Measurements from ENCODE around the gene CD248.
"Not testable (repeated sequence)": the region's sequence is repeated elsewhere in the genome, so short reads cannot be mapped to it uniquely, and the experiment has no call there.

The CD248 gene

DNA sequence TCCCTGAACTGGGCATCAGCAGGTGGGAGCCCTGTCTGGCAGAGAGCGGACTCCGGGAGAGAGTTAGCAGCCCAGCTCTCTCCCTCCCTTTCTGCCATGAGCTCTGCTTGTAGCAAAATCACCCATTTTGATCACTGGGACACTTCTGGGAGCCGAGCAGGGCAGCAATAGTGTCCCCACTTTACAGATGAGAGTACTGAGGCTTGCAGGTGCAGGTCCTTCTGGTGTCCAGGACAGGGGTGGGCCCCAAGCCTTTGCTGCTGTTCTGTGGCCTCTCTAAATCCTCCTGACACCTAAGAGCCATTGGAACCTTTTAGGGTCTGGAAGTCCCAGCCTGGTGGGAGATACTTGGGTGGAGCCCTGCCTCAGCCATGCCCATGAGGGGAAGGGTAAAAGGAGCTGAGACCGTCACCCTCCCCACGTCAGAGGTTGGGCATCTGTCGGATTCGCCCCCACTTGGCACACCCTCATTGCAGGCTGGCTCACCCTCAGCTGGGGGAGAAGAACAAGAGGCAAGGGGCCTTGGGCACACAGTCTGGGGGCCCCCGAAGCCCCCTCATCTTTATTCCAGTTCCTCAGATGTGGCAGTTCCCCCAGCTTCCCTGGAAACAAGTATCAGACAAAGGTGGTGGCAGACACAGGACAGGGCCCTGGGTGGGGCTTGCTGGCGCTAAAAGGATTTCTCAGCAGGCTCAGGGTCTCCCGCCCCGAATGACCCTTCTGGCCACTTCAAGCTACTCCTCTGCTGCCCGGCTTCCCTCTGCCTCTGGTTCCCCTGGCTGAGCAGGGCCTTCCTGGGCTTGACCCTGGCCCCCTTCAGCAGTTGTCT, 14.9 kb upstream of the CD248 start:
- DNase-seq (ENCODE audit: low read depth) = no peak
- H3K4me3 ChIP-seq (ENCODE audit: low read depth, low read length) = no peak overlapping the region

DNA sequence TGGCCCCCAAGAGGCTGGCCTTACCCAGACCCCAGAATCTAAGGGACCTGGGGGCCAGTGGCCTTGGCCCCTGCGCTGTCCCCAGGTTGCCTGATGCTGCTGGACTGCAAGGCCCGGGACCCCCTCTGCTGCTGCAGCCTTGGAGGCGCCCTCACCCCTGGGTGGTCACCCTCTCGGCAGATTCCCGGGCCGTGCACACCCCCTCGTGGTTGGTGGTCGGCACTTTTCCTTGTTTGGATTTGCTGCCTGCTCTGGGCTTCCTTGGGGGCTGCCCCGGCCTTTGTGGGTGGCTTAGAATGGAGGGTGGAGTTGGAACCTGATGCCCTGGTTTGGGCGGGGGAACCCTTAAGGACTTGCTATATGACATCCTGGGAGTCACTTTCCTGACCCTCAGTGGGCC, 14.1 kb upstream of the CD248 start:
- no peak for DNase-seq (ENCODE audit: low read depth)
- H3K4me3 ChIP-seq (ENCODE audit: low read depth, low read length) = no peak overlapping the region

DNA sequence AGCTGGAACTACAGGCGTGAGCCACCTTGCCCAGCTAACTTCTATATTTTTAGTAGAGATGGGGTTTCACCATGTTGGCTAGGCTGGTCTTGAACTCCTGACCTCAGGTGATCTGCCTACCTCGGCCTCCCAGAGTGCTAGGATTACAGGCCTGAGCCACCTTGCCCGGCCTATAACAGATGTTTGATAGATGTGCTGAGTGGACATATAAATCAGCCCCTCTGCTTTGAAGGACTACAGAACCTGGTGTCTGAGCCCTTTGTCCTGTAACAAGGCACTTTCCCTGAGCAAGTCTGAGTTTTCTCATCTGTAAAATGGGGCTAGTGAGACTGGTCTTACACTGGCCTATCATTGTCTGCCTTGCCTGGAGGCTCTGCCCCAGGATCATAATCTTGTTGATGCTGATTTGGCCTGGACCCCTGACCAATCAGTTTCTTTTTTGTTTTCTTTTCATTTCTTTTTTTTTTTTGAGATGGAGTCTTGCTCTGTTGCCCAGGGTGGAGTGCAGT, 12.4 kb upstream of the CD248 start:
- no peak for DNase-seq (ENCODE audit: low read depth)
- H3K4me3 ChIP-seq (ENCODE audit: low read depth, low read length) = no peak overlapping the region

DNA sequence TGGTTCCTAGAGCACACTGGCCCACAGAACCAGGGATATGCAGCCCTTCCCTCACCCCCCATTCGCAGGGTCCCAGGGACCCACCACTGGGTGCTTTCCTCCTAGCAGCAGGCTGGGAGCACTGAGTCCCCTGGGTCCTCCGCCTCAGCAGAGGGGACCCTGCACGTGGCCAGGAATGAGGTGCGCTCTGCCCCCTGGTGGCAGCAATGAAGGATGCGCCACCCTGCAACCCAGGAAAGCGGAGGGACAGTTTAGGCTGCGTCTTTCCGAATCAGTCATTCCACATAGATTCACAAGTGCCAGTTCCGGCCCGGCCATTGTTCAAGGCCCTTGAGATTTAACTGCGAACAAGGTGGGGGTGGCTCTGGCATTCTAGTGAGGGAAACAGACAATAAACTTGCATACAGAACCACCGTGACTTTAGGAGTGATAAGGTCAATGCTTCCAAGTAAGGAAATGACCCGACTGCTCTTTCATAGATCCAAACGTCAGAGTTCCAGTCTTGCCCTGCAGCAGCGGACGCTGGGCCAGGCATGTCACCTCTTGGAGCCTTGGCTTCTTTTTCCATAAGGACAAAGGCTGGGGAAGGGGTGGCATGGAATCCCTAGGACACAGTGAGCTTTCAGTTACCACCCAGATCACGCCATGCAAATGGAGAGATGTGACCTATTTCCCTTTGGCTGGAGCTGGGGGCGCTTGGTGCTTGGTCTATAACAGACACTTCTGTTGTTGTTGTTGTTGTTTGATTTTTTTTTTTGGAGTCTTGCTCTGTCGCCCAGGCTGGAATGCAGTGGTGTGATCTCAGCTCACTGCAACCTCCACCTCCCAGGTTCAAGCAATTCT, 11.7 kb upstream of the CD248 start:
- no peak overlapping the region for H3K4me3 ChIP-seq (ENCODE audit: low read depth, low read length)
- no peak for DNase-seq (ENCODE audit: low read depth)

DNA sequence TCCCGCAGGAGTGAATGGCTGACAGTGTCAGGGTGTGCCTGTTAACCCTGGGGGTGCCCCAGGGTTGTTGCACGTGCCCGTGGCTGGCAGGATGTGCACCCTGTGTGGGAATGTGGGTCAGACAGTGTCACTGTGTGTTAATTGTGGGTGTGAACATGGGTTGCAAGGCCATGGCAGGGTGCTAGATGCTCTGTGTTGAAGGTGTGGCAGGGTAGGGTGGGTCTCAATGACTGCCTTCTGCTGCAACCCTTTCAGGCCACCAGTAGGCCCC, 11.1 kb upstream of the CD248 start:
- no peak for DNase-seq (ENCODE audit: low read depth)
- no peak overlapping the region for H3K4me3 ChIP-seq (ENCODE audit: low read depth, low read length)

DNA sequence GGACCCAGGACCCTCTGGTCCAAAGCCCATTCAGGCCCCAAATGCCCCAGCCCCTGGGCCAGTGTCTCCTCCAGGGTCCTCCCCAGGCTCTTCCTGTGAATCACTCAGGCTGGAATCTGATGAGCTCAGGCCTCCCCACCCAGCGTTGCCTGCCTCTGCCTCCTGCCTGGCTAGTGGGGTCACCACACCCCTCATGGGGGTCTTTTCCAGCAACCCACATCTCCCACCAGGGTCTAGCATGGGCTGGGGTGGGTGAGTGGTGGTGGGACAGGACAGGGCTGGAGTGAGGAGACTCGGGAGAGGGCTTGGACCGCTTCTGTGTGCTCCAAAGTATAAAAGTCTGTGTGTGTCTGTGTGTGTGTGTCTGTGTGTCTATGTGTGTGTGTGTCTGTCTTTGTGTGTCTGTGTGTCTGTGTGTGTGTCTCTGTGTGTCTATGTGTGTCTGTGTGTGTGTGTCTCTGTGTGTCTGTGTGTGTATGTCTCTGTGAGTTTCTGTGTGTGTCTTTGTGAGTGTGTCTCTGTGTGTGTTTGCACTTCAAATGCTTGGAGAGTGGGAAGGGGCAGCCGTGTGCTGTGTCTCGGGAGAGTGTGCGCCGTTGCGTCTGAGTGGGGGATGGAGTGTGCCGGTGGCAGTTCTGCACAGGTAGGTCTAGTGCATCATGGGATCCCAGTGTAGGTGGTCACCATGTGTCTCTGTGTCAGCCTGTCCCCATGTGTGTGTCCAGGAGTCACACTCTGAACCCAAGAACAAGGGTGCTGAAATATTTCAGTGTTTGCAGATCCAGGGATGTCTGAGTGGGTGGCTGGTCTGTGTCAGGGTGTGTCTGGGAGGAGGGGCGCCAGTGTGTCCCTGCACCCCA, 10.6 kb upstream of the CD248 start:
- no peak for DNase-seq (ENCODE audit: low read depth)
- H3K4me3 ChIP-seq (ENCODE audit: low read depth, low read length) = no peak overlapping the region

DNA sequence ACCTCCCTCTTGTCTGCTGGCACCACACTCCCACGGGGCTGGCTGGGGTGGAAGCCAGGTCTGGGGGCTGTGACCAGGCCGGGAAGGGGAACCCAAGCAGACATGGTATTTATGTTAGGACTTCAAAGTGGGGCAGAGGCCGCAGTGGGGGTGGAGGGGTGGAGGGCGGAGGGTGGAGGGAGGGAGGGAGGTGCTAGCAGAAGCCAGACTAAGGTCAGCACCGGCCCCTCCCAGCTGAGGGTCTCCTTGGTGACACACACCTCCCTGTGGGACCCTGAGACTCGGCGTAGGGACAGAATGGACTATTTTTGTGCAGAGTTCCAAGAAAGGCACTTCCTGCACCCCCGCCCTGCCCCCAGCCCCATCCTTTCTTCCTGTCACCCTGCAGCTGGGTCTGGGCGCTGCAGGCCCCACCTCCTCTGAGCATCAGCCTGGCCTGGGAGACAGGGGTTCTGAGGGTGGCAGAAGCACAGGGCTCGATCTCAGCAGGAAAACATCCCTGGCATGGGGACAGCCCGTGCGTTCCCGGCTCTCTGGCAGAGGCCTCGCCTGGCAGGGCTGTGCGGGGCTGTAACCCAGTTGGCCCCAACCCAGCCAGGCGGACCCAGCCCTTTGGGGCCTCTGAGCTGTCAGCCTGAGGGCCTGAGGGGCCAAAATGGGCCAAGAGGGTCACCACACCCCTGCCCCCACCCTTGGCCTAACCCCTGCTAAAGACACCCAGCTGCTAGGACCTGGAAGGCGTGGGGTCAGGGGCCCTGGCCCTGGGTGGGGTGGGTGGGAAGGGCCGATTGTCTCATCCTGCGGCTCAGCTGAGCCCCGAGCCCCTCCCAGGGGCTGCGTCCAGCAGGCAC, 9.6 kb upstream of the CD248 start:
- no peak for DNase-seq (ENCODE audit: low read depth)
- no peak overlapping the region for H3K4me3 ChIP-seq (ENCODE audit: low read depth, low read length)

DNA sequence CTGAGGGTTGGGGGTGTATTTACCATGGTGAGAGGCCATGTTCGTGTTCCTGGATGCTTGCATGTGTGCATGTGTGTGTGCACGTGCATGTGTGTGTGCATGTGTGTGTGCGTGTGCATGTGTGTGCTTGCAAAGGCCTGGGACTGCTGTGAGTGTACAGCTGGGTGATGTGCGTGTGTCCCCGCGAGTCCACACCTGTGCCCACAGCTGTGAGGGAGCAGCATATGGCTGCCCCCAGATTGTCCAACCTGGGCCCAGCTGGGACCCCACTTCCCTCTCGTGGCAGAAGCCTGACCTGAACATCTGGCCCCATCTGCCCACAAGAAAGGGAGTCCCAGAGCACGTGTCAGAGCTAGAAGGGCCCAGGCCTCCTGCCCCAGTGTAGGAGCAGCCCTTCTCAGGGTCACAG, 8.4 kb upstream of the CD248 start:
- no peak overlapping the region for H3K4me3 ChIP-seq (ENCODE audit: low read depth, low read length)
- DNase-seq (ENCODE audit: low read depth) = no peak

DNA sequence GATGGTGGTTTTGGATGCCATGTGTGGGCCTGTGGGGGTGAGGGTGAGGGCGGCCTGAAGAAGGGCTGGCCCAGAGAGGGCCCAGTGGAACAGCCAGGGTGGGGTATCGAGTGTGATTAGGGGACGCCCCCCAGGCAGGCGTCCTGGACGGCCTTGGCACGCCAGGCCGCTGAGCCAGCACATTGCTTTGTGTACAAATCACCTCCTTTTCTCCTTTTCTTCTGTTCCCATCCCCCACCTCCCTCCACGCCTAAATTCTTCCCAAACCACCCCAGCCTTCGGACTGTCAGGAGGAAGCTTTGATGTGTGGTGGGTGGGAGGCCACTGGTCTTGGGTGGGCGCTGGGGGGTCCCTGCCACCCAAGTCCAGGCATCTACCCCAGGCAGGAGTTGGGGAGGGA, 7.8 kb upstream of the CD248 start:
- no peak for DNase-seq (ENCODE audit: low read depth)
- no peak overlapping the region for H3K4me3 ChIP-seq (ENCODE audit: low read depth, low read length)

DNA sequence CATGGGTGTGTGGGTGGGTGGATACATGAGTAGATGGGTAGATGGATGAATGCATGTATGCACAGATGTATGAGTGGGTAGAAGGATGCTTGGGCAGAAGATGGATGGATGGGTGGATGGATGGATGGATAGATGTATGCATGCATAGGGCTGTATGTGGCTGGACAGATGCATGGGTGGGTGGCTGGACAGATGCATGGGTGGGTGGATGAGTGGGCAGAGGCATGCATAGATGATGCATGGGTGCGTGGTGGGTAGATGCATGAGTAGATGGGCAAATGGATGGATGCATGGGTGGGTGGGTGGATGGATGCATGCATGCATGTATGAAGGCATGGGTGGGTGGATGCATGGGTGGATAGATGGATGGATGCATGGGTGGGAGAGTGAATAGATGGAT, 6.8 kb upstream of the CD248 start:
- no peak overlapping the region for H3K4me3 ChIP-seq (ENCODE audit: low read depth, low read length)

DNA sequence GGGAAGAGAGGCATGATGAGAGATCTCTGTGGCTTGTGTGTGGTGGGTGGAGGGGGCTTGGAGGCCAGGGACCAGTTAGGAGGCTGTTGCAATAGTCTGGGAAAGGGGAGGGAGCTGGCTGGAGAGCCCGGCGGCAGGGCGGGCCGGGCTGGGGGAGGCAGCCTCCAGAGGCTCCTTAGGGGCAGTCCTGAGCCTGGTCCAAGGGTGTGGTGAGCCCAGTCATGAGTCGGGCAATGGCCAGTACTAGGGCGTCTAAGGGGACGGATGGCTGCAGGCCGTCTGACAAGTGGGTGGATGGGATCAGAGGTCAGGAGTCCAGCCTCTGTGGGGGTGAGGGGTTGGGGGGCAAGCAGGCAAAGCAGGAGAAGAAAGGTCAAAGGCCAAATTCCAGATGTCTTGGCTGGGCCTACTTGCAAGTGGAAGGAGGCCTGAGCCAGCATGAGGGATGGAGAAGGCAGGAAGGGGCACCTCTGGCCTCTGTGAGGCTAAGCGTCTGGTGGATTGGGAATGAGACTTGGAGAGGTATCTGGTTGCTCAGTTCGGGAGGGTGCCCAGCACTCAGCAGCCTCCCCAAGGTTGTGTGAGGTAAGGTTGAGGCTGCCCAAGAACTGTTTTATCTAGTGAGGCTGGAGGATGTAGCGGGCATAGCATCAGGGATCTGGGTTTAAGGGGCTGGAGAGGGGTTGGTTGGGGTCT, 6.0 kb upstream of the CD248 start:
- no peak for DNase-seq (ENCODE audit: low read depth)
- no peak overlapping the region for H3K4me3 ChIP-seq (ENCODE audit: low read depth, low read length)

More for the DNA sequence above, 6.8 kb upstream of the CD248 start:
- no peak for DNase-seq (ENCODE audit: low read depth)

DNA sequence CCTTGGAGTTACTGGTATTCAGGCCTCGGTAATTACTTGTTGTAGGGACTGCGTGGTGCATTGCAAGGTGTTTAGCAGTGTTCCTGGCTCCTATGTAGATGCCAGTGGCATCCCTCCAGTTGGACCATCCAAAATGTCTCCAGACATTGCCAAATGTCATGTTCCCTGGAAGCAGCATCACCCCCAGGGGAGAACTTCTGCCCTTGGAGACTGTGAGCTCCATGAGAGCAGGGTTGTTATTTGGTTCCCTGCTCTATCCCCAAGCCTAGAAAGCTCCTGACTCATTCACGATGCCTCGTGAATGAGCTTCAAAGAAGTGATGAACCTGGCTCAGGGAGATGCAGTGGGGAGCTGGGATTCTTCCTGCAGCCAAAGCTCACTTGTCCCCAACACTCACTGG, 4.8 kb upstream of the CD248 start:
- no peak overlapping the region for H3K4me3 ChIP-seq (ENCODE audit: low read depth, low read length)
- no peak for DNase-seq (ENCODE audit: low read depth)

DNA sequence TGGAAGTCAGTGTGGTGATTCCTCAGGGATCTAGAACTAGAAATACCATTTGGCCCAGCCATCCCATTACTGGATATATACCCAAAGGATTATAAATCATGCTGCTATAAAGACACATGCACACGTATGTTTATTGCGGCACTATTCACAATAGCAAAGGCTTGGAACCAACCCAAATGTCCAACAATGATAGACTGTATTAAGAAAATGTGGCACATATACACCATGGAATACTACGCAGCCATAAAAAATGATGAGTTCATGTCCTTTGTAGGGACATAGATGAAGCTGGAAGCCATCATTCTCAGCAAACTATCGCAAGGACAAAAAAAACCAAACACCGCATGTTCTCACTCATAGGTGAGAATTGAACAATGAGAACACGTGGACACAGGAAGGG, 3.9 kb upstream of the CD248 start:
- not testable (repeated sequence) for H3K4me3 ChIP-seq (ENCODE audit: low read depth, low read length); DNase-seq (ENCODE audit: low read depth)

DNA sequence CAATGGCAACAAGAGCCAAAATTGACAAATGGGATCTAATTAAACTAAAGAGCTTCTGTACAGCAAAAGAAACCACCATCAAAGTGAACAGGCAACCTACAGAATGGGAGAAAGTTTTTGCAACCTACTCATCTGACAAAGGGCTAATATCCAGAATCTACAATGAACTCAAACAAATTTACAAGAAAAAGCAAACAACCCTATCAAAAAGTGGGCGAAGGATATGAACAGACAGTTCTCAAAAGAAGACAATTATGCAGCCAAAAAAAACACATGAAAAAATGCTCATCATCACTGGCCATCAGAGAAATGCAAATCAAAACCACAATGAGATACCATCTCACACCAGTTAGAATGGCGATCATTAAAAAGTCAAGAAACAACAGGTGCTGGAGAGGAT, 3.4 kb upstream of the CD248 start:
- not testable (repeated sequence) for H3K4me3 ChIP-seq (ENCODE audit: low read depth, low read length); DNase-seq (ENCODE audit: low read depth)

DNA sequence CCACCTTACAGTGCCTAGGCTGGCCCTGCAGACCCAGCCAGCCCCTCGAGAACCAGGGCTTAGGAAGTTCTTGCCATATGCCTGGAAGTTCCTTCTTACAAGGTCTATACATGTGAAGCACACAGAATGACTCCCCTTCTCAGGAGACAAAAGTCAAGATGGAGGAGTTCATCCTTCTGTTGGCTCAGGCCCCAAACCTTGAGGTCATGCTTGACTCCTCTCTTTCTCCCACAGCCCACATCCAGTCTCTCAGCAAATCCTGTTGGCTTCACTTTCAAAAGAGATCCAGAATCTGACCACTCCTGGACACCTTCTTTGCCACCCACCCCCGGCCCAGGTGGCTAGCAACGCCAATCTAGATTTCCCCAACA, 1.7 kb upstream of the CD248 start:
- no peak for DNase-seq (ENCODE audit: low read depth)
- H3K4me3 ChIP-seq (ENCODE audit: low read depth, low read length) = no peak overlapping the region

DNA sequence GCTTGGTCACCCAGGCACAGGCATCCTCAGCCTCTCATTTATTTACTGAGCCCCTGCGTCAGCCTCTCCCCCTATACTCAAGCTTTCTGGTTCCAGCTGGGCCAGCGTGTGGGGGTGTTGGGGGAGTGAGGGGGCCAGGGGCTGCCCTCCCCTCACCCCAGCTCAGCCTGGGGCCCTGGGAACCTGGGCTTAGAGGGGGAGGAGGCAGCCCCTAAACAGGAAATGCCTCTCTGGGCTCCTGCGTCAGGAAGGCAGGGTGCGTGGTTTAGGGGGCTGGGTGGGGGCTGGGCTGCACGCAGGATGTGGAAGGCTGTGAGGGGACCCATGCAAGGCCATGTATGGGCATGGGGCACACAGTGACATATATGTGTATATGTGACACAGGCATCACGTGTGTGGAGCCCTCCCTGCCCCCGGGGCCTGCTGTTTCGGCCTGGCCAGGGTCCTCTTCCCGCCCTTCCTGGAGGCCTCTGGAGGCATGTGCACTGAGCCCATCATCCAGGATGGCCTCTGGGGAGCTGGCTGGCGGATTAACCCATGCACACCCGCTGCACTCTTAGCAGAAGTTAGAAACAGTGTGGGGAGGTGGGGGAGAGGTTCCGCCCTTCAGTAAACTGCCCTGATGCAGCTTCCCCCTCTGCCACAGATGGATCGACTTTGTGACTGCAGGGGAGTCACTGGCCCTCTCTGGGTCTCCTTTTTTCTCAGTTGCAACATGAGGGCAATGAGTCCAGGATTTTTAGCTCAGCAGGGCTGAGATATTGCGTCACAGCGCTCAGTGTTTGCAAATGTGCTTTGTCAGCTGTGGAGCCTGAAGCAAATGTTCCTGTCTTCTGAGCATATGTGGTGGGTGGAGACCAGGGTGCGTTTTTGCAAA, 1.1 kb upstream of the CD248 start:
- no peak overlapping the region for H3K4me3 ChIP-seq (ENCODE audit: low read depth, low read length)
- peak; percentile 91 for DNase-seq (ENCODE audit: low read depth)

DNA sequence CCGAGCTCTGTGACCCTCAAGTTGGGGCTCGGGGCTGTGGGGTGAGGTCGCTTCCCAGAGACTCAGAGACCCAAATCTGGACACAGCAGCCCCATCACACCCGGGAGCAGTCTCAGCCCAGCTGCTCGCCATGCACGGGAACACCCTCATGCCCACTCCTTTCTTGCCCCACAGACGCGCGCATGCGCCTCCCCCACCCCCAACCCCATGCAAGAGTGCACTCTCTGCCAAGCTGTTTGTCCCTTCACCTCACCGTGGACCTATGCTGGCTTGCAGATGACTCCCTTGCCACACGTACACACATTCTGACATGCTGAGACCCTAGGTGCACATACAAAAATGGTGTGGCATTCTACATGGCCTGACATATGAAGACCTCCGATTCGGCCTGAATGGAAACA, 478 bp upstream of the CD248 start:
- H3K4me3 ChIP-seq (ENCODE audit: low read depth, low read length) = no peak overlapping the region
- DNase-seq (ENCODE audit: low read depth) = peak; percentile 65
